HCT116 (cell line): ENCODE measurements around the gene CERK. TPM values are rescaled to one million over a fixed set of nuclear protein-coding genes. Genes with fewer than 3 reads are reported as not detected.

Experiments
- ATAC-seq: fragments of 200-7000 bp; cut with Tn5 transposase; 2 replicates; pipeline ENCODE4 v1.9.1; 2020; ENCODE audit warnings: mild to moderate bottlenecking, moderate library complexity
- BruUV-seq: library from RNA; stranded (reverse); fragments of 400-500 nt; replicated peaks from 2 replicates; lab custom pipeline; 2021; lab: Mats Ljungman, UMichigan
- CTCF ChIA-PET: fragments of 300-600 bp; sonication (Branson Sonifier 250); formaldehyde crosslinking; loops from one replicate; lab custom pipeline; 2021; ENCODE audit warnings: antibody characterized with exemption; lab: Charles Lee
- POLR2A ChIA-PET: fragments of 300-600, 350-600 bp; sonication (Branson Sonifier 250); formaldehyde crosslinking; loops from one replicate; lab custom pipeline; 2021; ENCODE audit warnings: antibody characterized with exemption; lab: Charles Lee
- RAD21 ChIA-PET, 2 experiments: fragments of 300-600 bp; sonication (Branson Sonifier 250); formaldehyde crosslinking; loops; one replicate each; lab custom pipeline; 2023; ENCODE audit warnings: low total read pairs in 2 of 2; ENCODE audit not compliant: uncharacterized antibody in 2 of 2, unreplicated experiment in 2 of 2, low non-redundant PET in 1 of 2; lab: Charles Lee
- DNase-seq: peaks from one replicate; pipeline ENCODE4 v3.0.0-alpha.2; 2010; ENCODE audit warnings: low read depth, low spot score
- H2AFZ ChIP-seq: fragments of 200-600 bp; shearing (Covaris generic), sonication (generic); 2 replicates; pipeline ENCODE4 v1.6.1; 2017; ENCODE audit warnings: low read depth, mixed run types, mixed read lengths, antibody characterized with exemption, low read length; ENCODE audit not compliant: poor library complexity, severe bottlenecking
- H3K27ac ChIP-seq: 2 replicates; pipeline ENCODE4 v1.5.1; 2012; ENCODE audit warnings: low read depth, low read length
- H3K27me3 ChIP-seq: fragments of 200-600 bp; sonication (generic); 2 replicates; pipeline ENCODE4 v1.6.1; 2016; ENCODE audit warnings: mixed run types, low read length, mixed read lengths; ENCODE audit not compliant: insufficient read depth
- H3K36me3 ChIP-seq, 2 experiments: fragments of 200-500 bp in 1 of 2; fragments of 200-600 bp in 1 of 2; sonication (Bioruptor generic) in 1 of 2; sonication (generic) in 1 of 2; 2 replicates each; pipeline versions ENCODE4 v1.5.1 to v1.6.1; 2014 to 2016; ENCODE audit warnings: low read length in 2 of 2, inconsistent platforms in 1 of 2, mixed read lengths in 1 of 2, mixed run types in 1 of 2; ENCODE audit not compliant: insufficient read depth in 2 of 2, control insufficient read depth in 1 of 2
- H3K4me1 ChIP-seq, 2 experiments: fragments of 200-600 bp in 1 of 2; sonication (generic) in 1 of 2; 2 replicates each; pipeline versions ENCODE4 v1.5.1 to v1.6.1; 2012 to 2017; ENCODE audit warnings: low read length in 2 of 2, inconsistent platforms in 1 of 2, mild to moderate bottlenecking in 1 of 2, mixed read lengths in 1 of 2, mixed run types in 1 of 2, moderate library complexity in 1 of 2; ENCODE audit not compliant: insufficient read depth in 2 of 2, control insufficient read depth in 1 of 2
- H3K4me2 ChIP-seq: fragments of 200-600 bp; sonication (generic); 2 replicates; pipeline ENCODE4 v1.6.1; 2017; ENCODE audit warnings: mixed run types, low read length, mixed read lengths
- H3K4me3 ChIP-seq, 2 experiments: fragments of 200-600 bp in 1 of 2; sonication (generic) in 1 of 2; replicated peaks in 1 of 2; 2 replicates each; pipeline ENCODE4 v1.5.1; 2011 to 2016; ENCODE audit warnings: low read length in 2 of 2, control low read depth in 1 of 2, low read depth in 1 of 2, mild to moderate bottlenecking in 1 of 2, mixed read lengths in 1 of 2, mixed run types in 1 of 2
- H3K79me2 ChIP-seq: fragments of 200-600 bp; sonication (generic); 2 replicates; pipeline ENCODE4 v1.6.1; 2017; ENCODE audit warnings: mild to moderate bottlenecking, mixed run types, low read length, moderate library complexity, mixed read lengths; ENCODE audit not compliant: insufficient read depth
- H3K9ac ChIP-seq: fragments of 200-600 bp; sonication (generic); 2 replicates; pipeline ENCODE4 v1.6.1; 2016; ENCODE audit warnings: low read length, mixed read lengths
- H3K9me2 ChIP-seq: fragments of 200-600 bp; sonication (generic), shearing (Covaris generic); 2 replicates; pipeline ENCODE4 v1.6.1; 2017; ENCODE audit warnings: mixed run types, mild to moderate bottlenecking, moderate library complexity; ENCODE audit not compliant: insufficient read depth
- H3K9me3 ChIP-seq, 2 experiments: fragments of 200-500 bp in 1 of 2; fragments of 200-600 bp in 1 of 2; sonication (Bioruptor generic) in 1 of 2; sonication (generic) in 1 of 2; 2 replicates each; pipeline ENCODE4 v1.6.1; 2014 to 2017; ENCODE audit warnings: low read length in 2 of 2, mixed read lengths in 2 of 2, inconsistent platforms in 1 of 2, low read depth in 1 of 2, mild to moderate bottlenecking in 1 of 2, mixed run types in 1 of 2, moderate library complexity in 1 of 2; ENCODE audit not compliant: control insufficient read depth in 1 of 2, insufficient read depth in 1 of 2
- H4K20me1 ChIP-seq: fragments of 200-600 bp; sonication (generic), shearing (Covaris generic); 2 replicates; pipeline ENCODE4 v1.6.1; 2017; ENCODE audit warnings: mixed run types, mild to moderate bottlenecking, moderate library complexity; ENCODE audit not compliant: insufficient read depth
- CEBPB ChIP-seq: IDR thresholded peaks from 2 replicates; pipeline ENCODE4 v1.6.1; 2012; ENCODE audit warnings: low read depth
- CTCF ChIP-seq, 3 experiments: fragments of 200-600 bp in 1 of 3; sonication (generic) in 1 of 3; IDR thresholded peaks in 2 of 3; conservative IDR thresholded peaks in 1 of 3; 2 replicates each; pipeline ENCODE4 v1.5.1; 2012 to 2017; ENCODE audit warnings: low read depth in 2 of 3, low read length in 2 of 3, antibody characterized with exemption in 1 of 3, borderline replicate concordance in 1 of 3, control low read depth in 1 of 3, mild to moderate bottlenecking in 1 of 3, mixed read lengths in 1 of 3, mixed run types in 1 of 3, moderate library complexity in 1 of 3; ENCODE audit not compliant: insufficient read depth in 1 of 3
- EGR1 ChIP-seq: IDR thresholded peaks from 2 replicates; pipeline ENCODE4 v1.6.1; 2012; ENCODE audit warnings: low read depth
- EZH2 ChIP-seq: fragments of 200-600 bp; sonication (generic); IDR thresholded peaks from 2 replicates; pipeline ENCODE4 v1.6.1; 2017; ENCODE audit warnings: antibody characterized with exemption, mixed run types
- EZH2phosphoT487 ChIP-seq: fragments of 200-600 bp; IDR thresholded peaks from 2 replicates; pipeline ENCODE4 v1.6.1; 2018; ENCODE audit warnings: antibody characterized with exemption, borderline replicate concordance
- SIN3A ChIP-seq: IDR thresholded peaks from 2 replicates; pipeline ENCODE4 v1.6.1; 2012; ENCODE audit warnings: low read depth
- TCF7L2 ChIP-seq: IDR thresholded peaks from 2 replicates; pipeline ENCODE4 v1.7.0; 2011; ENCODE audit warnings: borderline replicate concordance, inconsistent platforms; ENCODE audit not compliant: insufficient read depth, insufficient read length; ENCODE audit errors: extremely low read depth
- intact Hi-C: fragments of 100-400 bp; cut with micrococcal nuclease; formaldehyde crosslinking; loops from 2 replicates; pipeline ENCODE4 v1.10.0; 2022
- total RNA-seq: library from RNA; stranded (reverse); gene quantifications from one replicate; pipeline ENCODE4 v1.2.1, GENCODE V29; 2021; ENCODE audit not compliant: unreplicated experiment
- TF ChIP-seq, protein P1 (sequence below): IDR thresholded peaks from 2 replicates; pipeline ENCODE4 v1.6.1; 2011; ENCODE audit warnings: mild to moderate bottlenecking, low read length, moderate library complexity; ENCODE audit not compliant: insufficient replicate concordance; ENCODE audit errors: extremely low read depth
- TF ChIP-seq, protein P2 (sequence below): IDR thresholded peaks from 2 replicates; pipeline ENCODE4 v1.6.1; 2012

Gene CERK
- total RNA-seq, 1 experiment from 2014 or later: 35.0 TPM

GRCh38 chr22:46725096-46725495 lies 13.0 kb downstream of the CERK start (continued):
- TF ChIP-seq, protein P1, sequence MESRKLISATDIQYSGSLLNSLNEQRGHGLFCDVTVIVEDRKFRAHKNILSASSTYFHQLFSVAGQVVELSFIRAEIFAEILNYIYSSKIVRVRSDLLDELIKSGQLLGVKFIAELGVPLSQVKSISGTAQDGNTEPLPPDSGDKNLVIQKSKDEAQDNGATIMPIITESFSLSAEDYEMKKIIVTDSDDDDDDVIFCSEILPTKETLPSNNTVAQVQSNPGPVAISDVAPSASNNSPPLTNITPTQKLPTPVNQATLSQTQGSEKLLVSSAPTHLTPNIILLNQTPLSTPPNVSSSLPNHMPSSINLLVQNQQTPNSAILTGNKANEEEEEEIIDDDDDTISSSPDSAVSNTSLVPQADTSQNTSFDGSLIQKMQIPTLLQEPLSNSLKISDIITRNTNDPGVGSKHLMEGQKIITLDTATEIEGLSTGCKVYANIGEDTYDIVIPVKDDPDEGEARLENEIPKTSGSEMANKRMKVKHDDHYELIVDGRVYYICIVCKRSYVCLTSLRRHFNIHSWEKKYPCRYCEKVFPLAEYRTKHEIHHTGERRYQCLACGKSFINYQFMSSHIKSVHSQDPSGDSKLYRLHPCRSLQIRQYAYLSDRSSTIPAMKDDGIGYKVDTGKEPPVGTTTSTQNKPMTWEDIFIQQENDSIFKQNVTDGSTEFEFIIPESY: no peak
- TF ChIP-seq EGR1 (no peak), TCF7L2 (no peak), EZH2phosphoT487 (no peak), SIN3A (no peak), CTCF (IDR thresholded peaks at IDR 0.05 in 2 of 3, conservative IDR thresholded peaks at IDR 0.05 in 1 of 3; ENCODE audit: borderline replicate concordance in 1 of 3, insufficient read depth in 1 of 3, low read depth in 2 of 3, low read length in 2 of 3) (no peak), EZH2 (no peak)
- TF ChIP-seq, protein P2, sequence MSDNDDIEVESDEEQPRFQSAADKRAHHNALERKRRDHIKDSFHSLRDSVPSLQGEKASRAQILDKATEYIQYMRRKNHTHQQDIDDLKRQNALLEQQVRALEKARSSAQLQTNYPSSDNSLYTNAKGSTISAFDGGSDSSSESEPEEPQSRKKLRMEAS: no peak

DNA sequence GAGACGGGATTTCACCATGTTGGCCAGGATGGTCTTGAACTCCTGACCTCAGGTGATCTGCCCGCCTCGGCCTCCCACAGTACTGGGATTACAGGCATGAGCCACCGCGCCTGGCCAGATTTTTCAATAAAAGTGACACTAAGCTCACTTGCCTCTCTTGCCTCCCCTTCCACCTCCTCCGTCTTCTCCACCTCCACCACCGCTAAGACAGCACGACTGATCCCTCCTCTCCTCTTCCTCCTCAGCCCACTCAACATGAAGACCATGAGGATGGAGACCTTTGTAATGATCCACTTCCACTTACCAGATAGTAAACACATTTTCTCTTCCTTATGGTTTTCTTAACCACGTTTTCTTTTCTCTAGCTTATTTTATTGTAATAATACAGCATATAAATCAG lies 14.2 kb downstream of the CERK start:
- CTCF ChIA-PET: no interaction called here
- intact Hi-C loops: no loop called here
- peaks cover 4 to 5% of the 10 kb centered on the region in 2 experiments; a peak in 1 of 4 replicates for H3K36me3 ChIP-seq
- no peaks in the 10 kb centered on the region for H3K9me3 ChIP-seq
- DNase-seq: no peak
- TF ChIP-seq CEBPB: no peak
- TF ChIP-seq, all 23 proteins: peak for 0
- H3K9ac ChIP-seq: no peak overlapping the region
- no peak overlapping the region for H3K4me2 ChIP-seq
- H3K27me3 ChIP-seq: no peaks in the 10 kb centered on the region
- H3K9me2 ChIP-seq: no peaks in the 10 kb centered on the region
- H2AFZ ChIP-seq: no peak overlapping the region
- ChIA-PET RAD21 (no interaction called here), POLR2A (interaction anchor here (0.6 to 0.8 kb wide), 2 partner anchors 15 to 31 kb away, joined by 3 to 4 read pairs; no protein-coding TSS in a partner anchor)
- no peaks in the 10 kb centered on the region for H4K20me1 ChIP-seq
- H3K79me2 ChIP-seq: peaks cover 16% of the 10 kb centered on the region; the same call in 1 of the 2 replicates
- H3K27ac ChIP-seq: no peak overlapping the region
- no TSS peak for BruUV-seq
- H3K4me3 ChIP-seq: no peak overlapping the region
- peaks cover 0 to 3% of the 10 kb centered on the region in 2 experiments; a peak in 2 of 4 replicates for H3K4me1 ChIP-seq
- no peak for ATAC-seq
